HepG2 (cell line): Measurements from ENCODE around the gene SUSD2. TPM values are rescaled to one million over a fixed set of nuclear protein-coding genes. Genes with fewer than 3 reads are reported as not detected.

Experiments
- NFIC ChIP-seq: IDR thresholded peaks from 2 replicates; pipeline ENCODE4 v1.6.1; 2012; ENCODE audit warnings: mild to moderate bottlenecking, low read length, inconsistent platforms
- RFXANK ChIP-seq: IDR thresholded peaks from 2 replicates; pipeline ENCODE4 v1.6.1; 2016
- ZNF687 ChIP-seq: sonication (generic); formaldehyde crosslinking; IDR thresholded peaks from 2 replicates; pipeline ENCODE4 v1.5.1; 2020; ENCODE audit warnings: mild to moderate bottlenecking, missing genetic modification reagents, moderate library complexity
- polyA plus RNA-seq, 8 experiments: library from polyadenylated mRNA; depleted of rRNA in 3 of 8; stranded (reverse) in 7 of 8; unstranded in 1 of 8; fragments of >200 nt; fragmentation: Illumina TruSeq in 4 of 8; extraction: Trizol in 4 of 8; gene quantifications; 2 replicates each; pipeline versions ENCODE4 v1.2.1 to v1.2.3, GENCODE V29; 2011 to 2016; ENCODE audit warnings: low read depth in 4 of 8, missing spikeins in 1 of 8, mixed read lengths in 1 of 8; ENCODE audit not compliant: insufficient read depth in 1 of 8
- total RNA-seq, 5 experiments: library from RNA; depleted of rRNA; stranded (reverse); fragments of >200 nt; fragmentation: Illumina TruSeq; extraction: Trizol; gene quantifications; 2 replicates each; pipeline ENCODE4 v1.2.3, GENCODE V29; 2016; ENCODE audit warnings: low read depth in 1 of 5
- TF ChIP-seq, protein P1 (sequence below): sonication (generic); formaldehyde crosslinking; IDR thresholded peaks from 2 replicates; pipeline ENCODE4 v1.4.0; 2020; ENCODE audit warnings: missing genetic modification reagents

SUSD2 gene
- total and polyA plus RNA-seq, 2 of the 13 experiments (the other 11 are each of a cell fraction or from before 2014, with no cell fraction given), result 2.1 to 11.0 TPM

DNA sequence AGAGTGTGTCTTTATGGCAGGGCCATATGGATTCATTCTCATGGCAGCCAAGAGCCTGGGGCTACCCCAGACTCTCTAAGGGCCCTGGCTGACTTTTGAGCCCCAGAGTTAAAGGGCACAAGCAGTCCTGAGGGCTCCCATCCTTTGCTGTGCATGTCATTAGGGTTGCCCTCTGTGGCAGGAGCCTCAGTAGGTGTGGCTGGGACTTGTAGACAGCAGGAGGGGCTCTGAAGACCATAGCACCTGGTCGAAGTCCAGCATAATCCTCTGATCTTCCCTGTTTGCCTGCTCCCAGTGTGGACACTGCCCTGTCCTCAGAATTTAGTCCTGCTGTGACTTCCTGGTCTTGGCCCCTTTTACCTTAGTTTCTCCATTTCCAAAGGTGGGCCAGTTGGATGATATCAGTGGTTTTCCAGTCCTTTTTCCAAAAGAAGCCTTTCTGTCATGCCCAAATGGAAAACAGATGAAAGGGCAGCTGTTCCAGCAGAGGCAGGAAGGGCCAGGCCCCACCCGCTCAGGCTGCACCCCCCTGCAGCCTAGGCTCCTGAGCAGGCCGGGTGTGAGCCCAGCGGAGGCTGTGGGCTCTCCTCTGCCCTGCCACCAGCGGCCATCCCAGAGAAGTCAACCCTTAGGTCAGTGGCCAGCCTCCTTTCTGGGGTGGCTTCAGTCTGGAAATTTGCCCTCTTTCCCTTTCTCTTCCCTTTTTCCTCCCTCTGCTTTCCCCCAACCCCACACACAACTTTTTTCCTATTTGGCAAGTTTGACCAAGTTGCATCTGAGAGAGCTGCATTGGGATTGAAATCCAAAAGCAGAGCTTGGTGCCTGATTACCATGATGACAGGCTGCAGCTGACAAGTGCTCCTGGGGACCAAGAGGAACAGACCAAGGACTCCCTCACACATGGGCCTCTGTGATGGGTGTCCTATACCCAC is 32.8 kb upstream of the SUSD2 start (continued):
- TF ChIP-seq, protein P1, sequence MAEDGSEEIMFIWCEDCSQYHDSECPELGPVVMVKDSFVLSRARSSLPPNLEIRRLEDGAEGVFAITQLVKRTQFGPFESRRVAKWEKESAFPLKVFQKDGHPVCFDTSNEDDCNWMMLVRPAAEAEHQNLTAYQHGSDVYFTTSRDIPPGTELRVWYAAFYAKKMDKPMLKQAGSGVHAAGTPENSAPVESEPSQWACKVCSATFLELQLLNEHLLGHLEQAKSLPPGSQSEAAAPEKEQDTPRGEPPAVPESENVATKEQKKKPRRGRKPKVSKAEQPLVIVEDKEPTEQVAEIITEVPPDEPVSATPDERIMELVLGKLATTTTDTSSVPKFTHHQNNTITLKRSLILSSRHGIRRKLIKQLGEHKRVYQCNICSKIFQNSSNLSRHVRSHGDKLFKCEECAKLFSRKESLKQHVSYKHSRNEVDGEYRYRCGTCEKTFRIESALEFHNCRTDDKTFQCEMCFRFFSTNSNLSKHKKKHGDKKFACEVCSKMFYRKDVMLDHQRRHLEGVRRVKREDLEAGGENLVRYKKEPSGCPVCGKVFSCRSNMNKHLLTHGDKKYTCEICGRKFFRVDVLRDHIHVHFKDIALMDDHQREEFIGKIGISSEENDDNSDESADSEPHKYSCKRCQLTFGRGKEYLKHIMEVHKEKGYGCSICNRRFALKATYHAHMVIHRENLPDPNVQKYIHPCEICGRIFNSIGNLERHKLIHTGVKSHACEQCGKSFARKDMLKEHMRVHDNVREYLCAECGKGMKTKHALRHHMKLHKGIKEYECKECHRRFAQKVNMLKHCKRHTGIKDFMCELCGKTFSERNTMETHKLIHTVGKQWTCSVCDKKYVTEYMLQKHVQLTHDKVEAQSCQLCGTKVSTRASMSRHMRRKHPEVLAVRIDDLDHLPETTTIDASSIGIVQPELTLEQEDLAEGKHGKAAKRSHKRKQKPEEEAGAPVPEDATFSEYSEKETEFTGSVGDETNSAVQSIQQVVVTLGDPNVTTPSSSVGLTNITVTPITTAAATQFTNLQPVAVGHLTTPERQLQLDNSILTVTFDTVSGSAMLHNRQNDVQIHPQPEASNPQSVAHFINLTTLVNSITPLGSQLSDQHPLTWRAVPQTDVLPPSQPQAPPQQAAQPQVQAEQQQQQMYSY (CRISPR knock-in tag), result no peak
- peak; percentile 20; the same call in 1 of the 2 replicates for TF ChIP-seq ZNF687 (CRISPR knock-in tag)
- no peak for TF ChIP-seq RFXANK
- no peak for TF ChIP-seq NFIC
